Measurements from ENCODE around the gene GALNT17.

GALNT17 gene

GRCh38 chr7:71303566-71303965 lies 171.6 kb downstream of the GALNT17 start:
- H3K9me3 Mint-ChIP-seq: peaks cover 19% of the 10 kb centered on the region
- DNase-seq: no peak
- no peaks in the 10 kb centered on the region for H3K36me3 Mint-ChIP-seq (ENCODE audit: low read depth)
- H3K4me3 Mint-ChIP-seq: no peak overlapping the region
- H3K27ac Mint-ChIP-seq: no peak overlapping the region
- H3K4me1 Mint-ChIP-seq (ENCODE audit: low read depth): no peaks in the 10 kb centered on the region
- no peaks in the 10 kb centered on the region for H3K27me3 Mint-ChIP-seq

DNA sequence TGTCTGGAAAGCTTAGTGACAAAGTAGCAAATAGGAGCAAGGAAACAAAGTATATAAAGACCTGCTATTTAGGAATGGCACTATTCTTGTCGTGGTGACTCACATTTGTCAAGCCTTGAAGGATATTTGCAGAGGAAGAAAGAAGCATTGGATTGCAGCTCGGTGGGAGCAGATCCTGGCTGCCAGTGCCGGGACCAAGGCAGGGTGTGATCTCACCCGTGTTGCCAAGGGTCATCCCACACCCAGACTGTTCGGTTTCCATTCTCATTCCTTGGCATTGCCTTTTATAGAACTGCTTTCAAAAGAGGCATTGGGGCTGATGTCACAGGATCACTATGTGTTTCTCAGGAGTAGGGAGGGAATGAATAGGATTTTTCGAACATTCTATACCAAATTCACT lies 176.2 kb downstream of the GALNT17 start:
- no peak overlapping the region for H3K27ac Mint-ChIP-seq
- H3K4me1 Mint-ChIP-seq (ENCODE audit: low read depth): no peaks in the 10 kb centered on the region
- H3K36me3 Mint-ChIP-seq (ENCODE audit: low read depth): no peaks in the 10 kb centered on the region
- H3K4me3 Mint-ChIP-seq: no peak overlapping the region
- DNase-seq: no peak
- H3K27me3 Mint-ChIP-seq: no peaks in the 10 kb centered on the region
- peaks cover 30% of the 10 kb centered on the region for H3K9me3 Mint-ChIP-seq

DNA sequence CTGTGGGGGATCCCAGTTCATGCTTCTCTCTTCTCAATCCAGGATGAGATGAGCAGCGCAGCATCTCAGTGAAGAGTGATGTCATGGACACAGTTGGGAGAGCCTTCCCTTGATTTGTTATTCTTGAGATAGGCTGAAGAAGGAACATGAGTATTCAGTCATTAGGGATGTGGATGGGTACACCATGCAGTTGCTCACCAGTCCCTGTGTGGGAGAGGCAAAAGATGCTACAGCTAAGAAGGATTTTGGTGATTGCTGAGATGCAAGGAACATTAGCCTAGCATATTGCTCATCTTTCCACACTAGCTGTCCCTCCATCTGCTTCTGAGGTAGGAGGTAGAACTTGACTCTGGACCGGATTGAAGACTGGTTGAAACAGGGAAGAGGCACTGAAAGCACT lies 179.6 kb downstream of the GALNT17 start:
- H3K36me3 Mint-ChIP-seq (ENCODE audit: low read depth): no peaks in the 10 kb centered on the region
- no peak for DNase-seq
- H3K4me1 Mint-ChIP-seq (ENCODE audit: low read depth): no peaks in the 10 kb centered on the region
- peaks cover 35% of the 10 kb centered on the region for H3K9me3 Mint-ChIP-seq
- no peak overlapping the region for H3K27ac Mint-ChIP-seq
- no peak overlapping the region for H3K4me3 Mint-ChIP-seq
- no peaks in the 10 kb centered on the region for H3K27me3 Mint-ChIP-seq

DNA sequence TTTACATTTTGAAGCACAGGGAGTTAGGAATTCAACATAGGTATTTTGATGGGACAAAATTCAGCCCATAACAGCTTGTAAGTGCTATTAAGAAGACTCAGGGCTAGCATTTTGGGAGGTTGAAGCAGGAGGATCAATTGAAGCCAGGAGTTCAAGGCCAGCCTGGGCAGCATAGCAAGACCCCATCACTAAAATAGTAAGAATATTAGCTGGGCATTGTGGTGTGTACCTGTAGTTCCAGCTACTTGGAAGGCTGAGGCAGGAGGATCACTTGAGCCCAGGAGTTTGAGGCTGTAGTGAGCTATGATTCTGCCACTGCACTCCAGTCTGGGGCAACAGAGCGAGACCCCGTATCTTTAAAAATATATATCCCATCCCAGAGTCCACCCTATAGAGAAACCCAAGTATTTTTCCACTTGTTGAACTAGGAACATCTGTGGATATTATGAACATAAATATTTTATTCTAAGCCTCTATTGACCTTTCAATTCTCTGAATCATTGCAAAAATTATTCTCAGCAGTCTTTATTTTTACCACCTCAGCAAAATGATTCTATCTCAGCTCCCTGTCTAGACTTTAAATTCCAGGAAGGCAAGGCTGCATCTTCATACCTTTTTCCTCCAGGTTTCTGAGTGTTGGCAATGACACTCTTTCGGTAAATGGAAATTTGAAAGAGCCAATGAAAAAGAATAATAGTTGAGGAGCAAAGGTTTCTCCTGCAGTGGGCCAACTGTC lies 181.0 kb downstream of the GALNT17 start:
- Mint-ChIP-seq H3K4me3 (no peak overlapping the region), H3K4me1 (ENCODE audit: low read depth) (no peaks in the 10 kb centered on the region), H3K27me3 (no peaks in the 10 kb centered on the region), H3K9me3 (peaks cover 33% of the 10 kb centered on the region), H3K27ac (no peak overlapping the region), H3K36me3 (ENCODE audit: low read depth) (no peaks in the 10 kb centered on the region)
- no peak for DNase-seq

- Mint-ChIP-seq H3K36me3 (ENCODE audit: low read depth) (no peaks in the 10 kb centered on the region), H3K27me3 (no peaks in the 10 kb centered on the region)
Measured at GRCh38 chr7:71313553-71313952, 181.6 kb downstream of the GALNT17 start.

GRCh38 chr7:71320916-71321315 lies 189.0 kb downstream of the GALNT17 start:
- DNase-seq: no peak
- no peak overlapping the region for H3K27ac Mint-ChIP-seq
- peaks cover 19% of the 10 kb centered on the region for H3K9me3 Mint-ChIP-seq
- H3K27me3 Mint-ChIP-seq: no peaks in the 10 kb centered on the region
- H3K4me1 Mint-ChIP-seq (ENCODE audit: low read depth): no peaks in the 10 kb centered on the region
- no peaks in the 10 kb centered on the region for H3K36me3 Mint-ChIP-seq (ENCODE audit: low read depth)
- H3K4me3 Mint-ChIP-seq: no peak overlapping the region

More at GRCh38 chr7:71313553-71313952, 181.6 kb downstream of the GALNT17 start:
- no peak overlapping the region for H3K27ac Mint-ChIP-seq
- DNase-seq: no peak
- no peaks in the 10 kb centered on the region for H3K4me1 Mint-ChIP-seq (ENCODE audit: low read depth)
- peaks cover 32% of the 10 kb centered on the region for H3K9me3 Mint-ChIP-seq
- no peak overlapping the region for H3K4me3 Mint-ChIP-seq

DNA sequence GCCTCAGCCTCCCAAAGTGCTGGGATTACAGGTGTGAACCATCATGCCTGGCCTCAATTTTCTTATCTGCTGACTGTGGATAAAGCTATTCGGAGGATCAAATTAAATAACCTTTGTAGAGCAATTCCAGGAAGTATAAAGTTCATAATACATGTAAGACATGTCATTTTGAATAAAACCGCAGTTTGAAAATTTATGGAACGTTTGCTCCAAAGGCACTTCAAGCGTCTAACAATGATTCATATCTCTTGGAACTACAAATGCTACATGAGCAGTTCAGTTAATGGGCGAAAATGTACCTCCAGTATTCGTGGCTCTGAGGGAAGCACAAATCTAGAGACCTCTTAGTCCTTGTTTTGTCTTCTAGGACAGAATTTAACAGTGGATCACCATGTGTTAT lies 190.3 kb downstream of the GALNT17 start:
- Mint-ChIP-seq H3K9me3 (peaks cover 18% of the 10 kb centered on the region), H3K4me3 (no peak overlapping the region), H3K36me3 (ENCODE audit: low read depth) (no peaks in the 10 kb centered on the region), H3K27me3 (no peaks in the 10 kb centered on the region), H3K27ac (no peak overlapping the region), H3K4me1 (ENCODE audit: low read depth) (no peaks in the 10 kb centered on the region)
- DNase-seq: no peak

- H3K27me3 Mint-ChIP-seq: no peaks in the 10 kb centered on the region
- H3K4me1 Mint-ChIP-seq (ENCODE audit: low read depth): no peaks in the 10 kb centered on the region
- no peak overlapping the region for H3K27ac Mint-ChIP-seq
- H3K9me3 Mint-ChIP-seq: peaks cover 16% of the 10 kb centered on the region
- no peak for DNase-seq
- H3K36me3 Mint-ChIP-seq (ENCODE audit: low read depth): no peaks in the 10 kb centered on the region
- H3K4me3 Mint-ChIP-seq: no peak overlapping the region
Measured at GRCh38 chr7:71323726-71324125, 191.8 kb downstream of the GALNT17 start.

GRCh38 chr7:71325151-71325550 lies 193.2 kb downstream of the GALNT17 start:
- no peak for DNase-seq
- Mint-ChIP-seq H3K4me1 (ENCODE audit: low read depth) (no peaks in the 10 kb centered on the region), H3K36me3 (ENCODE audit: low read depth) (no peaks in the 10 kb centered on the region), H3K4me3 (no peak overlapping the region), H3K27me3 (no peaks in the 10 kb centered on the region), H3K27ac (no peak overlapping the region), H3K9me3 (peaks cover 7% of the 10 kb centered on the region)

DNA sequence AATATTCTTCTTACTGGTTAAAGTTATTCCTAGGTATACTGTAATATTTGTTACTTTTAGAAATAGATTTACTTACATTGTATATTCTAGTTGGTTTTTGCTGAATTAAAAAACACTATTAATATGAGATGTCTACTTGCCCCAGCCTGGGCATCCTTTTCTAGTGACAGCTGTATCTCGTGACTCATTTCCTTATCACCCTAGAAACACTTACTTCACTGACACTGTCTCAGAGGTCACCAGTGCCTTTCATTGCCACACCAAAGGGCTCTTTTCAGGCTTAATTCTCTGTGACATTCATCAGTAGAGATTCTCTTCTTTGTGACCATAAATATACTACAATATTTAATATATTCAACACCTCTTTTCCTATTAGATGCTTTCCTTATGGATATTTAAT lies 194.7 kb downstream of the GALNT17 start:
- no peak overlapping the region for H3K4me3 Mint-ChIP-seq
- no peak overlapping the region for H3K27ac Mint-ChIP-seq
- no peaks in the 10 kb centered on the region for H3K4me1 Mint-ChIP-seq (ENCODE audit: low read depth)
- DNase-seq: no peak
- H3K9me3 Mint-ChIP-seq: peaks cover 7% of the 10 kb centered on the region
- no peaks in the 10 kb centered on the region for H3K36me3 Mint-ChIP-seq (ENCODE audit: low read depth)
- H3K27me3 Mint-ChIP-seq: no peaks in the 10 kb centered on the region

GRCh38 chr7:71327946-71328345 lies 196.0 kb downstream of the GALNT17 start:
- H3K36me3 Mint-ChIP-seq (ENCODE audit: low read depth): no peaks in the 10 kb centered on the region
- no peaks in the 10 kb centered on the region for H3K4me1 Mint-ChIP-seq (ENCODE audit: low read depth)
- H3K27ac Mint-ChIP-seq: no peak overlapping the region
- H3K4me3 Mint-ChIP-seq: no peak overlapping the region
- H3K9me3 Mint-ChIP-seq: peaks cover 7% of the 10 kb centered on the region
- H3K27me3 Mint-ChIP-seq: no peaks in the 10 kb centered on the region
- no peak for DNase-seq

DNA sequence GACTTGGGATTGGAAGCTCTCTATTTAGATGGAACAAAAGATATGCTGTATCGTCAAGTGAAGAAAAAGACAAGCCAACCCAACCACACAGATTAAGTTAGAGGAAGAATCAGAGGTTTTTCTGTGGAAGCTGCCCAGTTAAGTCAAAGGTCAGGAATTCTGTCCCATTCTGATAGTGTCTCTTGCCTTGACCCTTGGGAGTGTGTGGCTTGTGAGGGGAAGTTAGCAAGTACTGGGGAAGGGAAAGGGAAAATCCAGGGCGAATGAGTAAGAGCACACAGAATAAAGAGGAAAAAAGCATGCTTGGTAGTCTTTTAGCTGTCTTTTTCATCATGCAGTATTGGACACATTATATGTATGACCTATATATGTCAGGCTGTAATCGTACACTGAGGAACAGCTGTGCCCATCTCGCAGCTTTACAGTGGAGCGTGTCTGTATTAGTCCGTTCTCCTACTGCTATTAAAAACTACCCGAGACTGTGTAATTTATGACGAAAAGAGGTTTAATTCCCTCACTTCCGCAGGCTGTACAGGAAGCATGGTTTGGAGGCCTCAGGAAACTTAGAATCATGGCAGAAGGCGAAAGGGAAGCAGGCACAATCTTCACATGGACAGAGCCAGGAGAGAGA lies 197.2 kb downstream of the GALNT17 start:
- DNase-seq: no peak
- no peaks in the 10 kb centered on the region for H3K36me3 Mint-ChIP-seq (ENCODE audit: low read depth)
- H3K4me1 Mint-ChIP-seq (ENCODE audit: low read depth): no peaks in the 10 kb centered on the region
- H3K27me3 Mint-ChIP-seq: no peaks in the 10 kb centered on the region
- no peak overlapping the region for H3K4me3 Mint-ChIP-seq
- H3K27ac Mint-ChIP-seq: no peak overlapping the region
- peaks cover 4% of the 10 kb centered on the region for H3K9me3 Mint-ChIP-seq

DNA sequence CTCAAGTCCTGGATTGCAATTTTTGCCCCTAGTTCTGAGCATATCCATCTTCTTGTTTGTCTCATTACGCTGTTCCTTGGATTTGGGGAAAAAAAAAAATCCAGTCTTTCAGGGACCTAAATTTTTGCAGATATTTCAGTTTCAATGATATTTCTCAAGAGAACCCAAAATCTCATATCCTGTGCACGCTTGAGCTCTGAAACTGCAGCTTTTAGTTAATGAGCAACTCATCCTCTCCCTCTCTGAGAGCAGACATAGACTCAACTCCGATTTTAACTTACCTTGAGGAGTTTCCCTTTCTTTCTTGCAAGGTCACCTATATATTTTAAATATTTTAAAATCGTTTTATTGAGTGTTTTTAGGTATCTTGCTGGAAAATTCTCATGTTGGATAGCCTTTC lies 200.3 kb downstream of the GALNT17 start:
- H3K36me3 Mint-ChIP-seq (ENCODE audit: low read depth): no peaks in the 10 kb centered on the region
- no peaks in the 10 kb centered on the region for H3K27me3 Mint-ChIP-seq
- no peak overlapping the region for H3K4me3 Mint-ChIP-seq
- H3K9me3 Mint-ChIP-seq: peaks cover 9% of the 10 kb centered on the region
- no peaks in the 10 kb centered on the region for H3K4me1 Mint-ChIP-seq (ENCODE audit: low read depth)
- no peak overlapping the region for H3K27ac Mint-ChIP-seq
- DNase-seq: no peak

GRCh38 chr7:71334541-71334940 lies 202.6 kb downstream of the GALNT17 start:
- Mint-ChIP-seq H3K36me3 (ENCODE audit: low read depth) (no peaks in the 10 kb centered on the region), H3K4me1 (ENCODE audit: low read depth) (no peaks in the 10 kb centered on the region), H3K27ac (no peak overlapping the region), H3K27me3 (no peaks in the 10 kb centered on the region), H3K4me3 (no peak overlapping the region), H3K9me3 (peaks cover 10% of the 10 kb centered on the region)
- no peak for DNase-seq

DNA sequence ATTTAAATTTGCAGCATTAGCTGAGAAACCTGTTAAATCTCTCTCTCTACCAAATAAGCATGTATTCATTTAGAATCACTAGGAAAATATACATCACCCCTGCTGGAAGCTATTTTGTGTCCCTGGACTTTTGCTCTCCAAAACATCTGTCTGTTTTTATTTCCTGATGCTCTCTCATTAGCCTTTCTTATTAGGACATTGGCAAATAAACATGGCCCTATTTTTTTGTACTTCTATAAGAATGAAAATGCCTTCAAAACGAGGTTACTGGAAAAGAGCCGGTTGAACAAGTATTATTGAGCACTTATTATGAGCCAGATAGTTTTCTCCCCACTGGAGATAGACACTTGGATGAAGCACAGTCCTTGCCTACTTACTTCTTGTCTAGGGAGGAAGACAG lies 206.9 kb downstream of the GALNT17 start:
- H3K9me3 Mint-ChIP-seq: peaks cover 20% of the 10 kb centered on the region
- H3K27ac Mint-ChIP-seq: no peak overlapping the region
- H3K4me1 Mint-ChIP-seq (ENCODE audit: low read depth): no peaks in the 10 kb centered on the region
- H3K27me3 Mint-ChIP-seq: no peaks in the 10 kb centered on the region
- DNase-seq: no peak
- no peak overlapping the region for H3K4me3 Mint-ChIP-seq
- no peaks in the 10 kb centered on the region for H3K36me3 Mint-ChIP-seq (ENCODE audit: low read depth)

All from activated T-cell treated with anti-CD3 and anti-CD28 coated beads, Interleukin-2, amount 50 U/mL, for 24 hours (primary cell).